MM.1S (cell line): Measurements from ENCODE around the gene TRMT6.

Source experiments
- DNase-seq: peaks from one replicate; pipeline ENCODE4 v3.0.0-alpha.2; 2015
- H2AFZ ChIP-seq: fragments of 300-600 bp; sonication (generic); 2 replicates; pipeline ENCODE4 v1.6.0; 2016; ENCODE audit warnings: antibody characterized with exemption, low read length
- H3F3A ChIP-seq: fragments of 300-600 bp; sonication (generic); 2 replicates; pipeline ENCODE4 v1.6.1; 2016; ENCODE audit warnings: mild to moderate bottlenecking, antibody characterized with exemption, low read length, moderate library complexity, mixed read lengths; ENCODE audit not compliant: insufficient read depth
- H3K27ac ChIP-seq: fragments of 300-600 bp; sonication (generic); 2 replicates; pipeline ENCODE4 v1.5.1; 2016; ENCODE audit warnings: mild to moderate bottlenecking, low read length
- H3K27me3 ChIP-seq: fragments of 300-600 bp; sonication (generic); replicated peaks from 2 replicates; pipeline ENCODE4 v1.6.0; 2016; ENCODE audit warnings: low read length; ENCODE audit not compliant: insufficient read depth
- H3K36me3 ChIP-seq: fragments of 300-600 bp; sonication (generic); replicated peaks from 2 replicates; pipeline ENCODE4 v1.6.1; 2016; ENCODE audit warnings: mild to moderate bottlenecking, low read length, mixed read lengths; ENCODE audit not compliant: insufficient read depth
- H3K4me1 ChIP-seq: fragments of 300-600 bp; sonication (generic); 2 replicates; pipeline ENCODE4 v1.6.1; 2016; ENCODE audit warnings: low read length, mixed read lengths
- H3K4me2 ChIP-seq: fragments of 300-600 bp; sonication (generic); 2 replicates; pipeline ENCODE4 v1.6.0; 2016; ENCODE audit warnings: low read depth, low read length
- H3K4me3 ChIP-seq: fragments of 300-600 bp; sonication (generic); 2 replicates; pipeline ENCODE4 v1.5.1; 2016; ENCODE audit warnings: low read length, mixed read lengths
- H3K79me2 ChIP-seq: fragments of 300-600 bp; sonication (generic); 2 replicates; pipeline ENCODE4 v1.6.1; 2016; ENCODE audit warnings: mixed run types, low read length, mixed read lengths
- H3K9ac ChIP-seq: fragments of 300-600 bp; sonication (generic); 2 replicates; pipeline ENCODE4 v1.6.1; 2016; ENCODE audit warnings: low read length, mixed read lengths
- H3K9me2 ChIP-seq: fragments of 300-600 bp; sonication (generic); replicated peaks from 2 replicates; pipeline ENCODE4 v1.6.1; 2016; ENCODE audit warnings: mild to moderate bottlenecking, low read length, mixed read lengths; ENCODE audit not compliant: insufficient read depth
- H3K9me3 ChIP-seq: fragments of 300-600 bp; sonication (generic); replicated peaks from 2 replicates; pipeline ENCODE4 v1.6.1; 2016; ENCODE audit warnings: mild to moderate bottlenecking, low read length, mixed read lengths; ENCODE audit not compliant: insufficient read depth
- H4K20me1 ChIP-seq: fragments of 300-600 bp; sonication (generic); 2 replicates; pipeline ENCODE4 v1.6.1; 2016; ENCODE audit warnings: mild to moderate bottlenecking, low read length, moderate library complexity, mixed read lengths; ENCODE audit not compliant: insufficient read depth
- CTCF ChIP-seq: fragments of 300-600 bp; sonication (generic); IDR thresholded peaks from 2 replicates; pipeline ENCODE4 v1.5.1; 2016; ENCODE audit warnings: antibody characterized with exemption, low read length, mixed read lengths
- EZH2 ChIP-seq: fragments of 300-600 bp; sonication (generic); optimal IDR thresholded peaks from 2 replicates; pipeline ENCODE3; 2017; ENCODE audit warnings: low read depth, mild to moderate bottlenecking, antibody characterized with exemption, low read length, mixed read lengths
- EZH2phosphoT487 ChIP-seq: fragments of 300-600 bp; sonication (generic); IDR thresholded peaks from 2 replicates; pipeline ENCODE4 v1.6.1; 2018; ENCODE audit warnings: antibody characterized with exemption, low read length

The TRMT6 gene

DNA sequence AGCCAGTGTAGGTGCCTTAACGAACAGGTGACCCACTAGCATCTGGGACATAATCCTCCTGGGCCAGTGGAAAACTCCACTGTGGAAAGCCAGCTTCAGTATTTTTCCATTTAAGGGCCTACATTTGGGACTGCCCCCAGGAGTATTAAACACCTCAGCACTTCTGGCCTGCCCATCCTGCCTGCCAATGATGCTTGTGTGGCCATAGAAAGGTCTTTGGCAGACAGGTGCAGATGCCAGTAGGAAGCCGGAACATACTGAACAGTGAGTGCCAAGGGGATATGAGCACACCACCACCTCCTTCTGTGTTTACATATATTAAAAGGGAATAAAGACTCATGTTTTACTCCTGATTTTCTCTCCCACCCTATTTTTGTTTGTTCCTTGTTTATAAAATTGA is 20.0 kb upstream of the TRMT6 start:
- H3K79me2 ChIP-seq, result no peaks in the 10 kb centered on the region
- no peaks in the 10 kb centered on the region for H3K9me3 ChIP-seq
- H3K27ac ChIP-seq, result no peak overlapping the region
- no peak overlapping the region for H2AFZ ChIP-seq
- H3K9ac ChIP-seq, result no peak overlapping the region
- H3K36me3 ChIP-seq, result peaks cover 7% of the 10 kb centered on the region; the same call in 1 of the 2 replicates
- no peak overlapping the region for H3K4me3 ChIP-seq
- TF ChIP-seq EZH2phosphoT487, result no peak
- no peak for TF ChIP-seq CTCF
- TF ChIP-seq EZH2, result no peak
- no peaks in the 10 kb centered on the region for H4K20me1 ChIP-seq
- H3K4me2 ChIP-seq, result no peak overlapping the region
- no peak for DNase-seq
- H3K4me1 ChIP-seq, result no peaks in the 10 kb centered on the region
- H3K27me3 ChIP-seq, result no peaks in the 10 kb centered on the region
- no peaks in the 10 kb centered on the region for H3F3A ChIP-seq
- no peaks in the 10 kb centered on the region for H3K9me2 ChIP-seq

- Histone ChIP-seq H3K9me3 (no peaks in the 10 kb centered on the region), H4K20me1 (no peaks in the 10 kb centered on the region)
- TF ChIP-seq CTCF (no peak), EZH2phosphoT487 (no peak), EZH2 (no peak)
Measured at GRCh38 chr20:5969940-5970339, 19.6 kb upstream of the TRMT6 start.

DNA sequence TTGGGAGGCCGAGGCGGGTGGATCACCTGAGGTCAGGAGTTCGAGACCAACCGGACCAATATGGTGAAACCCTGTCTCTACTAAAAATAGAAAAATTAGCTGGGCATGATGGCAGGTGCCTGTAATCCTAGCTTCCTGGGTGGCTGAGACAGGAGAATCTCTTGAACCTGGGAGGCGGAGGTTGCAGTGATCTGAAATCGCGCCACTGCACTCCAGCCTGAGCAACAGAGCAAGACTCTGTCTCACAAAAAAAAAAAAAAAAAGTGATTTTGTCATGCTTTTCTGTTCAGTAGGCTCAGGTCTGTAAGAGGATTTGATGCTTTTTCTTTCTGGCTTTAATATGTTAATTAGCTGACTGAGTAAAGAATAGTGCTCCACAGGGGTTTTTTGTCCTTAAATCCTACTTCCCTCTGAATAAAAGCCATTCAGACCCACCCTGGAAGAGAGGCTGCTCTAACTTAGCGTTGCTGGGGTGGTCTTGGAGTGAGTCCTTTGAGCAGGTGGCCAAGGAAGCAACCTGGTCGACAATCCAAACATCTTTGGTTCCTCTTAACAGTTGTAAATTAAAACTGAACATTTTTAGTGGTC is 19.1 kb upstream of the TRMT6 start:
- H3K4me2 ChIP-seq, result no peak overlapping the region
- no peak overlapping the region for H2AFZ ChIP-seq
- no peak for TF ChIP-seq EZH2
- no peak for TF ChIP-seq CTCF
- H4K20me1 ChIP-seq, result no peaks in the 10 kb centered on the region
- H3K4me1 ChIP-seq, result no peaks in the 10 kb centered on the region
- H3K36me3 ChIP-seq, result peaks cover 7% of the 10 kb centered on the region; the same call in 1 of the 2 replicates
- H3K79me2 ChIP-seq, result no peaks in the 10 kb centered on the region; the same call in 1 of the 2 replicates
- H3K9ac ChIP-seq, result no peak overlapping the region
- no peaks in the 10 kb centered on the region for H3F3A ChIP-seq
- no peaks in the 10 kb centered on the region for H3K9me2 ChIP-seq
- no peak overlapping the region for H3K27ac ChIP-seq
- DNase-seq, result no peak
- H3K27me3 ChIP-seq, result no peaks in the 10 kb centered on the region
- no peak overlapping the region for H3K4me3 ChIP-seq
- no peaks in the 10 kb centered on the region for H3K9me3 ChIP-seq

More at GRCh38 chr20:5969940-5970339, 19.6 kb upstream of the TRMT6 start:
- H3K9me2 ChIP-seq, result no peaks in the 10 kb centered on the region
- DNase-seq, result no peak
- H3F3A ChIP-seq, result no peaks in the 10 kb centered on the region
- H3K27me3 ChIP-seq, result no peaks in the 10 kb centered on the region
- H3K79me2 ChIP-seq, result no peaks in the 10 kb centered on the region; the same call in 1 of the 2 replicates
- H3K27ac ChIP-seq, result no peak overlapping the region
- H3K4me3 ChIP-seq, result no peak overlapping the region
- H2AFZ ChIP-seq, result no peak overlapping the region
- H3K4me2 ChIP-seq, result no peak overlapping the region
- H3K4me1 ChIP-seq, result no peaks in the 10 kb centered on the region
- peaks cover 7% of the 10 kb centered on the region; the same call in 1 of the 2 replicates for H3K36me3 ChIP-seq
- H3K9ac ChIP-seq, result no peak overlapping the region
